Sigmoid colon (tissue), 3 donors: ENCODE measurements around the gene C1QTNF1.

Experiments
- POLR2A ChIP-seq, 2 donors: fragments of 450-650 bp; IDR thresholded peaks; one replicate each; pipeline ENCODE4 v1.6.1; 2016; ENCODE audit warnings: antibody characterized with exemption in 2 of 2, mild to moderate bottlenecking in 2 of 2, moderate library complexity in 2 of 2
- TF ChIP-seq, protein P1 (sequence below), 4 experiments: fragments of 450-650 bp in 3 of 4; fragments of 200-600 bp in 1 of 4; IDR thresholded peaks; one replicate each; pipeline ENCODE4 v1.5.1; 2016 to 2019; ENCODE audit warnings: antibody characterized with exemption in 4 of 4, mild to moderate bottlenecking in 3 of 4, moderate library complexity in 2 of 4

DNA sequence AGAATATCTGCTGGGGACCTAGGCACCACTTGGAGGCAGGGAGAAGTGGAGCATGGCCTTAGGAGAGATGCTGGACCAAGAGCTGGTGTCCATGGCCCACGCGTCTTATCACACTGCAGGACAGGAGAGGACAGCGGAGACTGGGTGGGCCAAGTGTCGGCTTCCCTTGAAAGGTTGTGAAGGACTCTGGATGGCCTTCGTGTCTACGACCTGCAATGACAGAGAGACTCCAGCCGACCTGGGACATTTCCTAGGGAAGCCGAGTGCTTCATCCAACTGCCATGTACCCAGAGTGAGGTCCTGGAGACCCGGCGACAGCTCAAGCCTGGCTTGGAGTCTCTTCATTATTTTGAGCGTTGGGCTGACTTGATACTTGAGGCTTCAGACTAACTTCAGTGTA, 20.5 kb downstream of the C1QTNF1 start:
- TF ChIP-seq, protein P1, sequence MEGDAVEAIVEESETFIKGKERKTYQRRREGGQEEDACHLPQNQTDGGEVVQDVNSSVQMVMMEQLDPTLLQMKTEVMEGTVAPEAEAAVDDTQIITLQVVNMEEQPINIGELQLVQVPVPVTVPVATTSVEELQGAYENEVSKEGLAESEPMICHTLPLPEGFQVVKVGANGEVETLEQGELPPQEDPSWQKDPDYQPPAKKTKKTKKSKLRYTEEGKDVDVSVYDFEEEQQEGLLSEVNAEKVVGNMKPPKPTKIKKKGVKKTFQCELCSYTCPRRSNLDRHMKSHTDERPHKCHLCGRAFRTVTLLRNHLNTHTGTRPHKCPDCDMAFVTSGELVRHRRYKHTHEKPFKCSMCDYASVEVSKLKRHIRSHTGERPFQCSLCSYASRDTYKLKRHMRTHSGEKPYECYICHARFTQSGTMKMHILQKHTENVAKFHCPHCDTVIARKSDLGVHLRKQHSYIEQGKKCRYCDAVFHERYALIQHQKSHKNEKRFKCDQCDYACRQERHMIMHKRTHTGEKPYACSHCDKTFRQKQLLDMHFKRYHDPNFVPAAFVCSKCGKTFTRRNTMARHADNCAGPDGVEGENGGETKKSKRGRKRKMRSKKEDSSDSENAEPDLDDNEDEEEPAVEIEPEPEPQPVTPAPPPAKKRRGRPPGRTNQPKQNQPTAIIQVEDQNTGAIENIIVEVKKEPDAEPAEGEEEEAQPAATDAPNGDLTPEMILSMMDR (IDR thresholded peaks at IDR 0.05): no peak
- no peak for TF ChIP-seq POLR2A (IDR thresholded peaks at IDR 0.05)
